ELR (cell line): ENCODE data around the gene STK11.
A peak's percentile ranks its signal among the peaks of the same experiment; 100 is the strongest.

Experiments
- DNase-seq: peaks from one replicate; pipeline ENCODE4 v3.0.0-alpha.2; 2015; ENCODE audit warnings: low read depth

The STK11 gene, protein sequence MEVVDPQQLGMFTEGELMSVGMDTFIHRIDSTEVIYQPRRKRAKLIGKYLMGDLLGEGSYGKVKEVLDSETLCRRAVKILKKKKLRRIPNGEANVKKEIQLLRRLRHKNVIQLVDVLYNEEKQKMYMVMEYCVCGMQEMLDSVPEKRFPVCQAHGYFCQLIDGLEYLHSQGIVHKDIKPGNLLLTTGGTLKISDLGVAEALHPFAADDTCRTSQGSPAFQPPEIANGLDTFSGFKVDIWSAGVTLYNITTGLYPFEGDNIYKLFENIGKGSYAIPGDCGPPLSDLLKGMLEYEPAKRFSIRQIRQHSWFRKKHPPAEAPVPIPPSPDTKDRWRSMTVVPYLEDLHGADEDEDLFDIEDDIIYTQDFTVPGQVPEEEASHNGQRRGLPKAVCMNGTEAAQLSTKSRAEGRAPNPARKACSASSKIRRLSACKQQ

GRCh38 chr19:1205114-1206099 is at the start of gene STK11:
Gene STK11 (plus strand): TSS chr19:1205778. CDS start chr19:1206914, 1,136 bp downstream.
- peak; percentile 98 for DNase-seq

- no peak for DNase-seq
Observed at GRCh38 chr19:1156305-1156801, 49.2 kb upstream of the STK11 start.

DNA sequence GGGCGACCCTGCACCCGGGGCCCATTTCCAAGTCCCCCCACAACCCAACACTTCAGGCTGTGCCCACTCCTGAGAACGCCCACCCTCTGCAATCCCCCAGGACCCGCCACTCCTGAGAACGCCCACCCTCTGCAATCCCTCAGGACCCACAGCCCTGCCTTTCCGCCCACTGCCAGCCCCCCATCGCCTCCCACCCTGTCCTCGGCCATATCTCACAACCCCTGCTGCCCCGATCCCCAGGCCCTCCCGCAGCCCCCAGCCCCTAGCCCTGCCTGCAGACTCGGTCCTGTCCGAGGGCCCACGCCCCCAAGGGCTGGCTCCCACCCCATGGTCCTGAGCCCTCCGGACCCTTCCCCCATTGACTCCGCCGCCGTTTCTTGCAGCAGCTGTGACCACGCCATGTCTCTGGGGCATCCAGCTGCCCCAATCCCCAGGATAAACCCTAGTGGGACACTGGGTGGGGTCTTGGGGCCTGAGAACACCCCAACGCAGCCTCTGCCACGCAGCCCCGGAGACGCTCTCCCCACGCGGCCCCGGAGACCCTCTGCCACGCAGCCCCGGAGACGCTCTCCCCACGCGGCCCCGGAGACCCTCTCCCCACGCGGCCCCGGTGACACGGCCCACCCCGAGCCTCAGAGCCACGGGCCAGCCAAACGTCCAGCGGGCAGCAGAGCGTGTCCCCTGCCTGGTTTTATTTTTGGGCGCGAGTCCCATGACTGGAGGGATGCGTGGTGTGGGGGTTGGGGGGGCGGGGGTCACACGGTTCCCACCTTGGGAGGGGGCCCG is 48.6 kb upstream of the STK11 start:
- DNase-seq: no peak

DNA sequence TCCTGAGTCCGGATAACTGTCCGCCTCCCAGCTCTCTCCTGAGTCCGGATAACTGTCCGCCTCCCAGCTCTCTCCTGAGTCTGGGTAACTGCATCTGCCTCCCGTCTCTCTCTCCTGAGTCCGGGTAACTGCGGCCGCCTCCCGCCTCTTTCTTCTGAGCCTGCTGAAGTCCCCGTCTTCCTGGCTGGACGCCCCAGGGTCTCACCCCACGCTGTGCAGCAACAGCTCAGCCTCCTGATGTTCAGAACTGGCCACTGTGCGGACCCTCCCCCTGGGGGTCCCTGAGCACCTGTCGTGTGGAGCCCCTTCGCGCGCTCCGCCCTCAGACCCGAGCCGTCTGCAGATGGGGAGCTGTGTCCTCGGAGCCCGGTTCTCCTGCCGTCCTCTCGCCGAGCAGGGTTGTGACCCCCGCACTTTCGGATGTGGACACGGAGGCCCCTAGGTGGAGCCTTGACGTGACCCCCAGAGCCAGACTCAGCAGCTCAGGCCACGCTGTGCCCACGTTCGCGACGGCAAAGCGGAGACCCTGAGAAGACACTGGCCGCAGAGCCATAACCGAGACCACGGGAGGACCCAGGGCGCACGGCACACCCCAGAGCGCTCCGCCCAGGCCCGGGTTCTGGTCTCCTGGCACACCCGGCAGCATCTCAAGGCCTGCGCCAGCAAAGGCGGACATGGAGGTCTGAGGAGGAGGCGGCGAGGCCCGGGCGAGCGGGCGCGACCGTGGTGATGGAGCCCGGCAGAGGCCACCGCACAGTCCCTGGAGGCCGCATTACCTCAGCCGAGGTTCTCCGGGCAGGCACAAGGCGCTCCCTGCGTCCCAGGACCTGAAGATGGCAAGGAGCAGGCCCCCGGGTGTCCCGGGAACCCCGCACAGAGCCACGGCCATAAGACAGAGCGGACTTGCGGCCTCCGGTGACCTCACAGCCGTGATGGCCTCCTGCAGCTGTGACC is 47.4 kb upstream of the STK11 start:
- DNase-seq: no peak

DNA sequence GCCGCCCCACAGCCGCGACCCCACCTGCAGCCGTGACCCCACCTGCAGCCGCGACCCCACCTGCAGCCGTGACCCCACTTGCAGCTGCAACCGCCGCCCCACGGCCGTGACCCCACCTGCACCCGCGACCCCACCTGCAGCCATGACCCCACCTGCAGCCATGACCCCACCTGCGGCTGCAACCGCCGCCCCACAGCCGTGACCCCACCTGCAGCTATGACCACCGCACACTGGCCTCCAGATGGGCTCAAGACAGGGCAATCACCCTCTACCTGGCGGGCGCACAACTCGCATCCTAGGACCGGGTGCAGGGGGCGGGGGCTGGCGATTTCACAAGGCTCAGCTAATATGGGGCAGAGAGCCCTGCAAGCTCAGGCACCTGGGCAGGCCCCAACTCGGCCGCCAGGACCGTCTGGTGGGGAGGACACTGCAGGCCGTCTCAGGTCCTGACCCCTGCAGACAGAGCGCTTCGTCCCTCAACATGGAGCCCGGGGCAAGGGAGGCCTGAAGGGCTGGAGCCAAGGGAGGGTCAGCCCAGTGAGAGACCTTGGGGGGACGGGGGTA is 46.6 kb upstream of the STK11 start:
- DNase-seq: no peak

DNA sequence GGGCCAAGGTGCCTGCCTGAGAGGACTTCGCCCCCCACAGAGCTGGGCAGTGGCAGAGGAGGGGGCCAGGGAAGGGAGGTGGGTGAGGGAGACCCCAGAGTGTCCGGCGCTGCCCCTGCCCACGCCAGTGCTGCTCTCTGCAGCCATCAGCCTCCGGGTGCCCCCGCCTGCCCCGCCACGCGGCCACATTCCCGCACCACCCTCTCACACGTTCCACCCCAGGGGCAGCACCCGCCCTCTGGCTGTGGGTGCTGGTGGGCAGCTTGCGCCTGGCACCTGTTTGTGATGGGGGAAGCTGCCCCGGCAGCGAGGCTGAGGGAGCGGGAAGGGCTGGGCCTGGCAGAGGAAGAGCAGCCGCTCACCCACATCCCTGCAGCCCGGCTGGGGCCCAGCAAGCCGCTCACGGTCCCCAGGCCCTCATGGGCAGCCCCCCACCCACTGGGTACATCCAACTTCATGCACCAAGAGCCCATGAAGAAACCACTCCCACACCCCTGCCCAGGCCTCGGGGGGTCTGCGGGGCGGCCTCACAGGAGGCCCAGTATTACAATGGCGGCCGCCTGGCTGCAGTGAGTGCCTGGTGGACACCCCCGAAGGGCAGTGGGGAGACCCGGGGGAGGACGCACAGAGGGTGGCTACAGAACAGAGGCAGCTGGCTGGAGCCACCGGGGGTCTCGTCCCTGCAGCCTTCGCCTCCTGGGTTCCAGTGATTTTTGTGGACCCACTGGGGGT is 45.5 kb upstream of the STK11 start:
- DNase-seq: no peak

- DNase-seq: no peak
Observed at GRCh38 chr19:1161716-1162115, 43.9 kb upstream of the STK11 start.

- DNase-seq: no peak
Observed at GRCh38 chr19:1162404-1163282, 42.9 kb upstream of the STK11 start.

GRCh38 chr19:1163283-1163933 is 42.2 kb upstream of the STK11 start:
- DNase-seq: no peak

DNA sequence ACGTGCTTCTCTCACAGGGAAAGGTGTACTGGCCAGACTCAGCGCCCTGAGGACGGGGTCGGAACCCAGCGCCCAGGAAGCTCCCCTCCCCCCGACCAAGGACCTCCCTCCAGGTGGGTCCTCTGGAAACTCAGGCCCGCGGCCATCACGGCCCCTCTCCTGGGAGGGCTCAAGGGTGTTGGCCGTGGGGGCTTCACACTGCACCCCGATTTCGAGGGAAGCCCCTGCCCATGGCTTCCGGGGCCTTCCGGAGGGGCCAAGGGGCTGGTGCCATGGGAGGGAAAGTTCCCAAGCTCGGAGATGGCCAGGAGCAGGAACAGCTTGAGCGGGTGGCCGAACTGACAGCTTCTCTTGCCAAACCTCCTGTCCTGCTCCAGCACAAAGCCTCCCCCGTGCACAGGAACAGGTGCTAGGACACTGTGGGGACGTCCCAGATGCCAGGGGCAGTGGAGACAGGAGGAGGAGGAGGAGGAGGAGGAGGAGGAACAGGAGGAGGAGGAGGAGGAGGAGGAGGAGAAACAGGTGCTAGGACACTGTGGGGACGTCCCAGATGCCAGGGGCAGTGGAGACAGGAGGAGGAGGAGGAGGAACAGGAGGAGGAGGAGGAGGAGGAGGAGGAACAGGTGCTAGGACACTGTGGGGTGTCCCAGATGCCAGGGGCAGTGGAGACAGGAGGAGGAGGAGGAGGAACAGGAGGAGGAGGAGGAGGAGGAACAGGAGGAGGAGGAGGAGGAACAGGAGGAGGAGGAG is 41.5 kb upstream of the STK11 start:
- DNase-seq: no peak

GRCh38 chr19:1164684-1165531 is 40.7 kb upstream of the STK11 start:
- no peak for DNase-seq

DNA sequence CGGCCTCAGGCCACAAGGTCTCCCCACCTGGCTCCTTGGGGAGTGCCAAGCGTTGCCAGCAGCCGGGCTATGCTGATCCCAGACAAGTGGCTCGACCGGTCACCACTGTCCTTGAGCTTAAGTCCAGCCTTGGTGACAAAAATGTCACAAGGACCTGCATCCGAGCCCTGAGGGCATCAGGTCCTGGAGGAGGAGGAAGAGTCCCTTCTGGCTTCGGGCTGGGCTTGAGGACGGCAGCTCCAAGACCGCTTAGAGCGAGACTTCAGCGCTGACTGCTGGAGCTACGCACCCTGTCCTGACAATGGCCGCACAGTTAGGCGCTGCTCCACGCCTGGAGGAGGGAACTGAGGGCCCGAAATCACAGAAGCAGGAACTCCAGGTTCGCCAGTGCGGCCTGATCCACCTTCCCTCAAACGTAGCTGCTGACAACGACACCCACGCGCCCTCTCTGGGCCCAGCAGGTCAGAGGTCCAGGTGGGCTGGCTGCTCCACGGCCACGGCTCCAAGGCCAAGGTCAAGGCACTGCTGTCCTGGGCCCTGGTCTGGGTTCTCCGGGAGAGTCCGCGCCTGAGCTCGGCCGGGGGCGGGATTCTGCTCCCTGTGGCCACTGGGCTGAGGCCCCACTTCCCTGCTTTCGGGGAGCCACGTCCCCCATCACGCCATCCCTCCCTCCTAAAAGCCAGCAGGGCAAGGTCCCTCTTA is 38.6 kb upstream of the STK11 start:
- no peak for DNase-seq

GRCh38 chr19:1167687-1168571 is 37.6 kb upstream of the STK11 start:
- DNase-seq: no peak

DNA sequence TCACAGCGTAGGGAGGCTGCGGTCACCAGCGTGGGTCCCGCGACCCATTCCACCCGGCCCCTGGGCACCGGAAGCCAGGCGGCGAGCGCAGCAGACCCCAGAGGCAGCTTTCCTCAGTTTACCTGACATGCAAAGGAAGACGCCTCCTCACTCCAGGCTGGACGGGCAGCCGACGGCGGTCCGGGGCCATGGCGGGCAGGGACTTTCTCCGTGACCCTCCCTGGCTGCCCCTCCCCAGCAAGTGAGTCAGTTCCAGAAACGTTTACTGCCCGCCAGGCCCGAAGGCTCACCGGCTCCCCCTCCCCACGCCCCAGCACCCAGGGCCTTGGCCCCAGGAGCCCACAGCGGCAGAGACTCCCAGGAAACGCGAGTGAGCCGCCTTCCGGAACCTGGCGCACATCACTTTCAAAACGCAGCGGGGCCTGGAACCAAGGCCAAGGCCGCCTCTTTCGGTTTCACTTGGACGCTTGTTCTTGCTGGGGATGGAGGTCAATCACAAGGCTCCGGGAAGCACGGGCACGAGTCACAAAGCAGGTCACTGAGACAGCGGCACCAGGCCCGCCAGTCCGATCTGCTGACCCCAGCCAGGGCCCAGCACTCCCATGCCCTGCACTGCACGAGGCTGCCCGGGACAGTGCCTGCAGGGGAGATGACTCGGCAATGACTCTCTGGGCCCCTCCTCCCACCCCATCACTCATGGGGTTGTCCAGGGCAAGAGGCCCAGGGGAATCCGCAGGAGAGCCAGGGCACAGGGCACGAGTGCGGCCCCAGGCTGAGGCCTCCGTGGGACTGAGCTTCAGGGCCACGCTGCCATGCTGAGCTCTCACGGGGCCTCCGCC is 36.8 kb upstream of the STK11 start:
- peak; percentile 95 for DNase-seq
